Embryonic facial prominence (tissue), 1 donor: ENCODE results near the gene ST3GAL5.

ENCODE experiments used
- DNase-seq: peaks from one replicate; pipeline ENCODE4 v3.0.0-alpha.2; 2016; ENCODE audit errors: extremely low spot score

The ST3GAL5 gene

DNA sequence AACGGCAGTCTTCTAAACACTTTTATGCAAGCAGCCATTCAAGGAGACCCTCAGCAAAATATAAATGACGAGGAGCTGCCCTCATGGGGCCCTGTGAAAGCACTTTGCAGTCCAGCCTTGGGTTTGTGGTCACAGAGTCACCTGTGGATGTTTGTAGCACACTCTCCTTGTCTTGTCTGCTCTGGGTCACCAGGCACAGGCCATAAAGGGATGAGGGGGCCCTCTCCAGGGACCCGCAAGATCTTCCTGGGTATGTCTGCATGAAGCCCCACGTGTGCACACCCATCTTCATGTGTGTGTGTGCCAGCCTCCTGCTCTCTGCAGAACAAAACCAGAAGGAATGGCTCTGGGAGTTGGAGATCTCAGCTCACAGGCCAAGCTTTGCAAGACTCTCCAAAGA, 98.8 kb downstream of the ST3GAL5 start:
- no peak for DNase-seq

DNA sequence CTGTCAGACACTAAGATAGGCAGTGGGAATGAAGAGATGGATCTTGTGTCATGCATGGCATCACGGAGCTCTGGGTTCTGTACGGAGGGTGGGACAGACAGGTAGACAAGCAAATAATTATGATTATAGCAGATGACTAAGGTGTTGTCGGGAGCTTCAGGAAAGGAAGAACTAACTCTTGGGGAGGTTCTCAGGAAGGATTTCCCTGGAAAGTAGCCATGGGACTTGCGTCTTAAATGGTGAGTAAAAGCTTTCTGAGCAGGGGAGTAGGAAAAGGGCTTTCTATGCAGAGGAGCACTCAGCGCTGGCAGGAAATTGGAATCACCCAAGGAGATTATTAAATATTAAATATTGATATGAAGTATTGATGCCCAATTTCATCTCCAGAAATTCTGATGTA, 99.5 kb downstream of the ST3GAL5 start:
- DNase-seq: no peak

DNA sequence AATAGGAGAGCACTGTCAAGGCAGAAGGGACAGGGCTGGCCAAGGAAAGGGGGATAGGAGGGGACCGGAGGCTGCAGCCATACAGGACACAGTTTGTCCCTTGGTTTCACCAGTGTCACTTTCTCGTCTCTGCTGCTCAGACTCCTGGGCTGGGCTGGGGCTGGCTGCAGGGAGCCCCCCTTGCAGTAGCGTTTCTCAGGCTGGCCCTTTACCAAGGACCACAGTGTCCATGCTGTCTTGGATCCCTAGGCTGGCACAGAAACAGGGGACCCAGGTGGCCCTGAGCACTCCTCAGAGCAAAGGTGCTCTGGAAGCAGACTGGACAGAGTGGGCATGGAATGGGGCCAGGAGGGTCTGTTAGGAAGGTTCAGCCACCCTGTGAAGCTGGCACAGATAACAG, 100.2 kb downstream of the ST3GAL5 start:
- DNase-seq: no peak

DNA sequence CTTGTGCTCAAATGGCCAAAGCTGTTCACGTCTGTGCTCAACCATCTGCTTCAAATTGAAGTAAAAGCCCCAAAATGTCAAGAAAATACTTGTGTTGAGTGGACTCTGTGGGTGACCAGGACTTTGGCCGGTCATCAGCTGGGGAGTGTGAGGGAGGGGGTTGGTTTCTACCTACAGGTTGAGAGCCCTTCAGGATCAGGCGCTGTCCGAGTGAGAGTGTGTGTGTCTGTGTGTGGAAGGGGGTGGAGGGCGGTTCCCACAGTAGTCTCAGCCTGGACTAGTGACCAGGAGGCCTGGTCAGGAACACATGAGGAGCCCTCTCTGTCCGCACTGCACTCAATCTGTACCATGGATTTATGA, 100.8 kb downstream of the ST3GAL5 start:
- no peak for DNase-seq

DNA sequence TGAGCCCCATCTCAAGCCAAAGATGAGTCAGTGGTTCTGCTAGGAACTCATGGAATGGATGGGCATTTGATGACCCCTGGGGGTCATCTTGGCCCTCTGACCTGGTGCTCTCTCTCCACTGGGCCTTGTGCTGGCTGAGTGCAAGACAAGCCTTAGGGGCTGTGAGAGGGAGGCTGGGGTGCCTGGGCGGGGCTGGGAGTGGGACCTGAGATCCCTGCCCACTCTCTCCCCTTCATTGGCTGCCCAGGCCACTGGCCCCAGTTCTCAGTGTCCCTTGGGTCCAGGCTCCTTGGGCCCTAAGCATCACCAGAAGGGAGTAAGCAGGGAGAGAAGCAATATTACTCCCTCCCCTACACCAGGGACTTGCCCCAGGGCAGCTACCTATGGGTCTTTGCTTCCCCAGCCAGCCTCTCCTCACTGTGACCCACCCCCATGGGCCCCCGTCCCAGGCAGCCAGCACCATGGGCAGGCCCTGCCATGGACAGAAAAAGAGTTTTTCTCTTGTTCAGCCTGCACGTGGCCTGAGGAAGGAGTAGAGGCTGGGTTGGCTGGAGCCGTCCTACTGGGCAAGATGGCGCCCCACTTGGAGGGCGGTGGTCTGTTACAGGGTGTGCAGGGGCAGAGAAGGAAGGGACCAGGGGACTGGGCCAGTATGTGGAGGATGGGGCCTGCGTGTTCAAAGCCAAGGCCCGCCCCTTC, 101.4 kb downstream of the ST3GAL5 start:
- no peak for DNase-seq
